Neural cell (in vitro differentiated cells): Measurements from ENCODE around the gene COPS4. TPM values are rescaled to one million over a fixed set of nuclear protein-coding genes. Genes with fewer than 3 reads are reported as not detected.
"Not testable (repeated sequence)": the region's sequence is repeated elsewhere in the genome, so short reads cannot be mapped to it uniquely, and the experiment has no call there.

Source experiments
- H2AFZ ChIP-seq: fragments of 200-600, 300-800 bp; sonication (generic), shearing (Covaris generic); 2 replicates; pipeline ENCODE4 v1.6.0; 2014; ENCODE audit warnings: low read depth, mild to moderate bottlenecking, antibody characterized with exemption, low read length, moderate library complexity
- H3F3A ChIP-seq: fragments of 200-600 bp; shearing (Covaris generic); 2 replicates; pipeline ENCODE4 v1.6.1; 2016; ENCODE audit warnings: mild to moderate bottlenecking, moderate library complexity, mixed read lengths, antibody characterized with exemption, low read length; ENCODE audit not compliant: insufficient read depth, poor library complexity, severe bottlenecking
- H3K27ac ChIP-seq: fragments of 200-600, 300-800 bp; sonication (generic), shearing (Covaris generic); 2 replicates; pipeline ENCODE4 v1.5.1; 2014; ENCODE audit warnings: mild to moderate bottlenecking, low read length, moderate library complexity
- H3K27me3 ChIP-seq: fragments of 300-800, 200-600 bp; sonication (generic), shearing (Covaris generic); 2 replicates; pipeline ENCODE4 v1.6.0; 2014; ENCODE audit warnings: mild to moderate bottlenecking, low read depth, low read length, moderate library complexity; ENCODE audit not compliant: insufficient read depth
- H3K36me3 ChIP-seq: fragments of 300-800, 200-600 bp; sonication (generic), shearing (Covaris generic); 2 replicates; pipeline ENCODE4 v1.5.1; 2014; ENCODE audit warnings: mild to moderate bottlenecking, antibody characterized with exemption, low read length, moderate library complexity; ENCODE audit not compliant: insufficient read depth
- H3K4me2 ChIP-seq: fragments of 300-800, 200-600 bp; sonication (generic), shearing (Covaris generic); 2 replicates; pipeline ENCODE4 v1.6.0; 2014; ENCODE audit warnings: mild to moderate bottlenecking, low read length
- H3K4me3 ChIP-seq: fragments of 300-800, 200-600 bp; sonication (generic), shearing (Covaris generic); 2 replicates; pipeline ENCODE4 v1.5.1; 2014; ENCODE audit warnings: mild to moderate bottlenecking, low read length, moderate library complexity
- H3K79me2 ChIP-seq: fragments of 200-600 bp; shearing (Covaris generic); replicated peaks from 2 replicates; pipeline ENCODE4 v1.6.0; 2014; ENCODE audit warnings: mild to moderate bottlenecking, low read length, moderate library complexity; ENCODE audit not compliant: insufficient read depth
- H3K9ac ChIP-seq: fragments of 300-800, 200-600 bp; sonication (generic), shearing (Covaris generic); 2 replicates; pipeline ENCODE4 v1.6.1; 2016; ENCODE audit warnings: mild to moderate bottlenecking, low read length, mixed read lengths
- H3K9me2 ChIP-seq: fragments of 200-600 bp; shearing (Covaris generic); 2 replicates; pipeline ENCODE4 v1.6.1; 2016; ENCODE audit warnings: mild to moderate bottlenecking, low read length, mixed read lengths; ENCODE audit not compliant: insufficient read depth
- H3K9me3 ChIP-seq: fragments of 200-600, 300-800 bp; sonication (generic), shearing (Covaris generic); 2 replicates; pipeline ENCODE4 v1.6.1; 2016; ENCODE audit warnings: mild to moderate bottlenecking, mixed run types, low read length, moderate library complexity, mixed read lengths
- H4K20me1 ChIP-seq: fragments of 200-600 bp; shearing (Covaris generic); 2 replicates; pipeline ENCODE4 v1.6.1; 2016; ENCODE audit warnings: mild to moderate bottlenecking, mixed run types; ENCODE audit not compliant: insufficient read depth
- CTCF ChIP-seq: fragments of 450-650 bp; IDR thresholded peaks from 2 replicates; pipeline ENCODE4 v1.5.1; 2014; ENCODE audit warnings: antibody characterized with exemption, mild to moderate bottlenecking, moderate library complexity; ENCODE audit not compliant: poor library complexity, severe bottlenecking
- EP300 ChIP-seq: fragments of 450-650 bp; conservative IDR thresholded peaks from 2 replicates; pipeline ENCODE4 v1.6.1; 2014; ENCODE audit warnings: antibody characterized with exemption, mild to moderate bottlenecking, moderate library complexity; ENCODE audit not compliant: poor library complexity, severe bottlenecking
- EZH2 ChIP-seq: fragments of 200-600, 300-800 bp; shearing (Covaris generic), sonication (generic); IDR thresholded peaks from 2 replicates; pipeline ENCODE4 v1.6.1; 2014; ENCODE audit warnings: antibody characterized with exemption, low read length, borderline replicate concordance, mild to moderate bottlenecking; ENCODE audit not compliant: insufficient read depth, poor library complexity, severe bottlenecking
- MXI1 ChIP-seq: fragments of 450-650 bp; conservative IDR thresholded peaks from 2 replicates; pipeline ENCODE4 v1.6.1; 2014; ENCODE audit warnings: antibody characterized with exemption, mild to moderate bottlenecking; ENCODE audit not compliant: poor library complexity, severe bottlenecking
- POLR2AphosphoS5 ChIP-seq: IDR thresholded peaks from 2 replicates; pipeline ENCODE4 v1.6.1; 2012
- RAD21 ChIP-seq: fragments of 450-650 bp; conservative IDR thresholded peaks from 2 replicates; pipeline ENCODE4 v1.6.1; 2014; ENCODE audit warnings: antibody characterized with exemption, mild to moderate bottlenecking, moderate library complexity
- SMC3 ChIP-seq: fragments of 450-650 bp; conservative IDR thresholded peaks from 2 replicates; pipeline ENCODE4 v1.6.1; 2014; ENCODE audit warnings: antibody characterized with exemption, mild to moderate bottlenecking, moderate library complexity; ENCODE audit not compliant: poor library complexity
- TAF1 ChIP-seq: IDR thresholded peaks from 2 replicates; pipeline ENCODE4 v1.6.1; 2012; ENCODE audit warnings: low read depth
- polyA plus RNA-seq: library from polyadenylated mRNA; depleted of rRNA; stranded (reverse); fragments of >200 nt; gene quantifications from 2 replicates; pipeline ENCODE4 v1.2.3, GENCODE V29; 2014
- TF ChIP-seq, protein P1 (sequence below): IDR thresholded peaks from 2 replicates; pipeline ENCODE4 v1.6.1; 2012; ENCODE audit warnings: borderline replicate concordance

Gene COPS4
- polyA plus RNA-seq, 1 donor from 2014 or later, result 77.7 TPM

GRCh38 chr4:83036991-83037665 is 2.1 kb downstream of the COPS4 start:
- no peak overlapping the region for H3K9ac ChIP-seq
- H3K36me3 ChIP-seq, result no peaks in the 10 kb centered on the region
- H3K79me2 ChIP-seq, result peaks cover 47% of the 10 kb centered on the region
- H3K9me2 ChIP-seq, result no peaks in the 10 kb centered on the region
- no peaks in the 10 kb centered on the region for H3K9me3 ChIP-seq
- no peaks in the 10 kb centered on the region for H4K20me1 ChIP-seq
- H3K27me3 ChIP-seq, result no peaks in the 10 kb centered on the region
- no peaks in the 10 kb centered on the region for H3F3A ChIP-seq
- H2AFZ ChIP-seq, result no peak overlapping the region
- no peak overlapping the region for H3K27ac ChIP-seq
- H3K4me2 ChIP-seq, result peak overlapping the region; percentile 58
- no peak for TF ChIP-seq RAD21
- TF ChIP-seq, protein P1, sequence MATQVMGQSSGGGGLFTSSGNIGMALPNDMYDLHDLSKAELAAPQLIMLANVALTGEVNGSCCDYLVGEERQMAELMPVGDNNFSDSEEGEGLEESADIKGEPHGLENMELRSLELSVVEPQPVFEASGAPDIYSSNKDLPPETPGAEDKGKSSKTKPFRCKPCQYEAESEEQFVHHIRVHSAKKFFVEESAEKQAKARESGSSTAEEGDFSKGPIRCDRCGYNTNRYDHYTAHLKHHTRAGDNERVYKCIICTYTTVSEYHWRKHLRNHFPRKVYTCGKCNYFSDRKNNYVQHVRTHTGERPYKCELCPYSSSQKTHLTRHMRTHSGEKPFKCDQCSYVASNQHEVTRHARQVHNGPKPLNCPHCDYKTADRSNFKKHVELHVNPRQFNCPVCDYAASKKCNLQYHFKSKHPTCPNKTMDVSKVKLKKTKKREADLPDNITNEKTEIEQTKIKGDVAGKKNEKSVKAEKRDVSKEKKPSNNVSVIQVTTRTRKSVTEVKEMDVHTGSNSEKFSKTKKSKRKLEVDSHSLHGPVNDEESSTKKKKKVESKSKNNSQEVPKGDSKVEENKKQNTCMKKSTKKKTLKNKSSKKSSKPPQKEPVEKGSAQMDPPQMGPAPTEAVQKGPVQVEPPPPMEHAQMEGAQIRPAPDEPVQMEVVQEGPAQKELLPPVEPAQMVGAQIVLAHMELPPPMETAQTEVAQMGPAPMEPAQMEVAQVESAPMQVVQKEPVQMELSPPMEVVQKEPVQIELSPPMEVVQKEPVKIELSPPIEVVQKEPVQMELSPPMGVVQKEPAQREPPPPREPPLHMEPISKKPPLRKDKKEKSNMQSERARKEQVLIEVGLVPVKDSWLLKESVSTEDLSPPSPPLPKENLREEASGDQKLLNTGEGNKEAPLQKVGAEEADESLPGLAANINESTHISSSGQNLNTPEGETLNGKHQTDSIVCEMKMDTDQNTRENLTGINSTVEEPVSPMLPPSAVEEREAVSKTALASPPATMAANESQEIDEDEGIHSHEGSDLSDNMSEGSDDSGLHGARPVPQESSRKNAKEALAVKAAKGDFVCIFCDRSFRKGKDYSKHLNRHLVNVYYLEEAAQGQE, result no peak
- TF ChIP-seq EP300, result no peak
- no peak for TF ChIP-seq EZH2
- no peak for TF ChIP-seq CTCF
- no peak for TF ChIP-seq POLR2AphosphoS5
- no peak for TF ChIP-seq SMC3
- no peak for TF ChIP-seq MXI1
- TF ChIP-seq TAF1, result no peak
- peak overlapping the region; percentile 71 for H3K4me3 ChIP-seq

- Histone ChIP-seq H3K79me2 (peaks cover 61% of the 10 kb centered on the region), H3K4me3 (no peak overlapping the region), H2AFZ (no peak overlapping the region), H4K20me1 (no peaks in the 10 kb centered on the region), H3K9me2 (no peaks in the 10 kb centered on the region), H3K9ac (no peak overlapping the region), H3K27ac (no peak overlapping the region), H3K27me3 (no peaks in the 10 kb centered on the region), H3K9me3 (no peaks in the 10 kb centered on the region), H3K4me2 (no peak overlapping the region), H3F3A (no peaks in the 10 kb centered on the region), H3K36me3 (no peaks in the 10 kb centered on the region)
- TF ChIP-seq MXI1, result no peak
- TF ChIP-seq EP300, result no peak
- no peak for TF ChIP-seq TAF1
- TF ChIP-seq, protein P1, result no peak
- no peak for TF ChIP-seq POLR2AphosphoS5
- no peak for TF ChIP-seq SMC3
- no peak for TF ChIP-seq RAD21
- TF ChIP-seq CTCF, result no peak
- TF ChIP-seq EZH2, result no peak
These were observed 5.3 kb downstream of the COPS4 start for GRCh38 chr4:83040269-83040668.

DNA sequence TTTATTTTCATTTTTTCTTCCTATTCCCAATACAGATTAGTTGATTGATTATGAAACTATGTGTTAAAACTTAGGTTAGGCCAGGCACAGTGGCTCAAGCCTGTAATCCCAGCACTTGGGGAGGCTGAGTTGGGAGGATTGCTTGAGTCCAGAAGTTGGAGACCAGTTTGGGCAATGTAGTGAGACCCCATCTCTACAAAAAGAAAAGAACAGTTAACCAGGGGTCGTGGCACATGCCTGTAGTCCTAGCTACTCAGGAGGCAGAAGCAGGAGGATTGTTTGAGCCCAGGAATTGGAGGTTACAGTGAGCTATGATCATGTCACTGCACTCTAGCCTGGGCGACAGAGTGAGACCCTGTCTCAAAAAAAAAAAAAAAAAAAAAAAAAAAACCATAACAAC is 8.2 kb downstream of the COPS4 start:
- not testable (repeated sequence) for H3K9ac ChIP-seq, H4K20me1 ChIP-seq, H3K4me3 ChIP-seq, H3F3A ChIP-seq, H2AFZ ChIP-seq, H3K36me3 ChIP-seq, H3K4me2 ChIP-seq, H3K9me2 ChIP-seq, H3K9me3 ChIP-seq, H3K27ac ChIP-seq, H3K27me3 ChIP-seq
- H3K79me2 ChIP-seq, result peaks cover 33% of the 10 kb centered on the region
